Progenitor cell of endocrine pancreas (in vitro differentiated cells): ENCODE measurements around the gene NUP210. TPM values are rescaled to one million over a fixed set of nuclear protein-coding genes. Genes with fewer than 3 reads are reported as not detected.

Experiments used
- DNase-seq: peaks from one replicate; pipeline ENCODE4 v3.0.0; 2021; ENCODE audit warnings: low spot score; ENCODE audit not compliant: unreplicated experiment
- H3K27ac Mint-ChIP-seq: 2 replicates; pipeline ENCODE4 v1.8.0; 2021; ENCODE audit warnings: mild to moderate bottlenecking, moderate library complexity, mixed read lengths
- H3K27me3 Mint-ChIP-seq: 2 replicates; pipeline ENCODE4 v1.8.0; 2021; ENCODE audit warnings: mixed read lengths
- H3K36me3 Mint-ChIP-seq: 2 replicates; pipeline ENCODE4 v1.8.0; 2022; ENCODE audit warnings: mixed read lengths; ENCODE audit not compliant: insufficient read depth
- H3K4me1 Mint-ChIP-seq: 2 replicates; pipeline ENCODE4 v1.8.0; 2021; ENCODE audit warnings: low read depth, mixed read lengths
- H3K4me3 Mint-ChIP-seq: 2 replicates; pipeline ENCODE4 v1.8.0; 2021; ENCODE audit warnings: low read depth, mild to moderate bottlenecking, moderate library complexity, mixed read lengths
- H3K9me3 Mint-ChIP-seq: 2 replicates; pipeline ENCODE4 v1.8.0; 2021; ENCODE audit warnings: low read depth, mixed read lengths
- CTCF ChIP-seq: fragments of 200-600 bp; sonication (generic); IDR thresholded peaks from one replicate; pipeline ENCODE4 v1.5.0; 2021; ENCODE audit warnings: antibody characterized with exemption, mild to moderate bottlenecking; ENCODE audit not compliant: unreplicated experiment
- total RNA-seq: library from RNA; stranded (reverse); gene quantifications from 2 replicates; pipeline ENCODE4 v1.2.1, GENCODE V29; 2021

Gene NUP210
- total RNA-seq, 1 donor from 2014 or later: 78.2 TPM

- no peaks in the 10 kb centered on the region for H3K27me3 Mint-ChIP-seq
- H3K36me3 Mint-ChIP-seq: peaks cover 4% of the 10 kb centered on the region
- H3K9me3 Mint-ChIP-seq: no peaks in the 10 kb centered on the region
- H3K4me1 Mint-ChIP-seq: no peaks in the 10 kb centered on the region
- TF ChIP-seq CTCF: no peak
- DNase-seq: no peak
- no peak overlapping the region for H3K27ac Mint-ChIP-seq
- H3K4me3 Mint-ChIP-seq: no peak overlapping the region
Measured at GRCh38 chr3:13357074-13357473, 63.0 kb downstream of the NUP210 start.

- no peaks in the 10 kb centered on the region for H3K9me3 Mint-ChIP-seq
Measured at GRCh38 chr3:13353936-13354542, 66.1 kb downstream of the NUP210 start.

GRCh38 chr3:13353506-13353905 lies 66.6 kb downstream of the NUP210 start:
- Mint-ChIP-seq H3K4me3 (no peak overlapping the region), H3K27ac (no peak overlapping the region), H3K27me3 (no peaks in the 10 kb centered on the region), H3K9me3 (no peaks in the 10 kb centered on the region), H3K36me3 (peaks cover 8% of the 10 kb centered on the region), H3K4me1 (no peaks in the 10 kb centered on the region)
- no peak for DNase-seq
- TF ChIP-seq CTCF: no peak

More at GRCh38 chr3:13353936-13354542, 66.1 kb downstream of the NUP210 start:
- H3K27ac Mint-ChIP-seq: no peak overlapping the region
- peaks cover 8% of the 10 kb centered on the region for H3K36me3 Mint-ChIP-seq
- peak; percentile 34 for TF ChIP-seq CTCF
- H3K27me3 Mint-ChIP-seq: no peaks in the 10 kb centered on the region
- no peak overlapping the region for H3K4me3 Mint-ChIP-seq
- no peaks in the 10 kb centered on the region for H3K4me1 Mint-ChIP-seq
- DNase-seq: no peak

- Mint-ChIP-seq H3K9me3 (no peaks in the 10 kb centered on the region), H3K27me3 (no peaks in the 10 kb centered on the region), H3K4me3 (no peak overlapping the region), H3K4me1 (no peaks in the 10 kb centered on the region), H3K36me3 (peaks cover 8% of the 10 kb centered on the region), H3K27ac (no peak overlapping the region)
- no peak for TF ChIP-seq CTCF
- DNase-seq: no peak
Measured at GRCh38 chr3:13352621-13353131, 67.4 kb downstream of the NUP210 start.

- no peak overlapping the region for H3K4me3 Mint-ChIP-seq
- no peak for DNase-seq
- H3K36me3 Mint-ChIP-seq: peaks cover 14% of the 10 kb centered on the region
- H3K4me1 Mint-ChIP-seq: no peaks in the 10 kb centered on the region
- no peak for TF ChIP-seq CTCF
- H3K9me3 Mint-ChIP-seq: no peaks in the 10 kb centered on the region
- no peak overlapping the region for H3K27ac Mint-ChIP-seq
- no peaks in the 10 kb centered on the region for H3K27me3 Mint-ChIP-seq
Measured at GRCh38 chr3:13349823-13350222, 70.3 kb downstream of the NUP210 start.
